HEK293 (cell line): Measurements from ENCODE around the gene DAPK2.

Experiments
- CTCF ChIA-PET: fragments of 350-600 bp; formaldehyde crosslinking; extraction: SDS; loops from one replicate; lab custom pipeline; 2021; ENCODE audit warnings: antibody characterized with exemption; lab: Yijun Ruan, JAX
- POLR2A ChIA-PET: fragments of 300-600 bp; formaldehyde crosslinking; extraction: SDS; loops from one replicate; lab custom pipeline; 2020; ENCODE audit warnings: antibody characterized with exemption, inconsistent platforms; lab: Yijun Ruan, JAX
- H3K27ac ChIP-seq: fragments of 200-500 bp; sonication (Bioruptor generic); 2 replicates; pipeline ENCODE4 v1.5.1; 2014; ENCODE audit warnings: low read depth, low read length, control low read depth, inconsistent platforms; ENCODE audit errors: extremely low read depth
- H3K36me3 ChIP-seq, 2 experiments: fragments of 200-500 bp in 1 of 2; sonication (Bioruptor generic) in 1 of 2; 1 replicate in 1 of 2; 2 replicates in 1 of 2; pipeline ENCODE4 v1.5.1; 2014 to 2017; ENCODE audit warnings: inconsistent platforms in 2 of 2, low read length in 2 of 2; ENCODE audit not compliant: control insufficient read depth in 2 of 2, insufficient read depth in 1 of 2
- H3K4me1 ChIP-seq: fragments of 200-500 bp; sonication (Bioruptor generic); 2 replicates; pipeline ENCODE4 v1.5.1; 2014; ENCODE audit warnings: mild to moderate bottlenecking, low read length, inconsistent platforms; ENCODE audit not compliant: control insufficient read depth, insufficient read depth
- H3K4me3 ChIP-seq: 2 replicates; pipeline ENCODE4 v1.5.1; 2011; ENCODE audit warnings: low read depth, mild to moderate bottlenecking, control low read depth, low read length, moderate library complexity
- H3K9me3 ChIP-seq: fragments of 200-500 bp; sonication (Bioruptor generic); 2 replicates; pipeline ENCODE4 v1.5.1; 2014; ENCODE audit warnings: low read depth, low read length, inconsistent platforms; ENCODE audit not compliant: control insufficient read depth, insufficient read depth
- CTCF ChIP-seq: fragments of 450-650 bp; formaldehyde crosslinking; IDR thresholded peaks from 2 replicates; pipeline ENCODE4 v1.5.1; 2016; ENCODE audit warnings: missing biosample characterization, missing genetic modification characterization
- HOXA7 ChIP-seq: sonication (generic); formaldehyde crosslinking; IDR thresholded peaks from 2 replicates; pipeline ENCODE4 v1.8.1; 2022; ENCODE audit warnings: missing genetic modification reagents, borderline replicate concordance
- REST ChIP-seq: fragments of 450-650 bp; formaldehyde crosslinking; IDR thresholded peaks from 2 replicates; pipeline ENCODE4 v1.5.1; 2016; ENCODE audit warnings: missing biosample characterization, missing genetic modification characterization
- ZEB2 ChIP-seq: fragments of 450-650 bp; formaldehyde crosslinking; IDR thresholded peaks from 2 replicates; pipeline ENCODE4 v1.5.1; 2016; ENCODE audit warnings: missing biosample characterization, missing genetic modification characterization
- ZNF404 ChIP-seq: fragments of 450-650 bp; formaldehyde crosslinking; IDR thresholded peaks from 2 replicates; pipeline ENCODE4 v1.5.1; 2017; ENCODE audit warnings: missing biosample characterization, missing genetic modification characterization
- ZNF426 ChIP-seq: fragments of 450-650 bp; formaldehyde crosslinking; IDR thresholded peaks from 2 replicates; pipeline ENCODE4 v1.5.1; 2017; ENCODE audit warnings: missing biosample characterization, missing genetic modification characterization, mild to moderate bottlenecking, inconsistent platforms, moderate library complexity
- ZNF561 ChIP-seq: fragments of 450-650 bp; IDR thresholded peaks from 2 replicates; pipeline ENCODE4 v1.5.1; 2018; ENCODE audit warnings: missing biosample characterization, missing genetic modification characterization, borderline replicate concordance
- ZNF571 ChIP-seq: fragments of 450-650 bp; formaldehyde crosslinking; IDR thresholded peaks from 2 replicates; pipeline ENCODE4 v1.5.0; 2017; ENCODE audit warnings: missing biosample characterization, missing genetic modification characterization
- ZNF600 ChIP-seq: fragments of 450-650 bp; formaldehyde crosslinking; IDR thresholded peaks from 2 replicates; pipeline ENCODE4 v1.5.1; 2016; ENCODE audit warnings: missing biosample characterization, missing genetic modification characterization
- ZNF654 ChIP-seq: fragments of 450-650 bp; formaldehyde crosslinking; IDR thresholded peaks from 2 replicates; pipeline ENCODE4 v1.5.1; 2016; ENCODE audit warnings: low read depth, missing biosample characterization, missing genetic modification characterization
- ZNF658 ChIP-seq: fragments of 450-650 bp; formaldehyde crosslinking; IDR thresholded peaks from 2 replicates; pipeline ENCODE4; 2016; ENCODE audit warnings: missing biosample characterization, missing genetic modification characterization
- ZNF660 ChIP-seq: fragments of 450-650 bp; IDR thresholded peaks from 2 replicates; pipeline ENCODE4 v1.5.1; 2018; ENCODE audit warnings: missing biosample characterization, mild to moderate bottlenecking, missing genetic modification characterization
- ZNF677 ChIP-seq: fragments of 450-650 bp; IDR thresholded peaks from 2 replicates; pipeline ENCODE4 v1.5.0; 2018; ENCODE audit warnings: missing biosample characterization, mild to moderate bottlenecking, missing genetic modification characterization, moderate library complexity
- TF ChIP-seq, protein P1 (sequence below): fragments of 450-650 bp; formaldehyde crosslinking; IDR thresholded peaks from 2 replicates; pipeline ENCODE4 v1.5.1; 2016; ENCODE audit warnings: missing biosample characterization, missing genetic modification characterization
- TF ChIP-seq, protein P2 (sequence below): fragments of 450-650 bp; formaldehyde crosslinking; IDR thresholded peaks from 2 replicates; pipeline ENCODE4 v1.5.1; 2017; ENCODE audit warnings: missing biosample characterization, missing genetic modification characterization
- TF ChIP-seq, protein P3 (sequence below): fragments of 450-650 bp; formaldehyde crosslinking; IDR thresholded peaks from 2 replicates; pipeline ENCODE4 v1.5.1; 2016; ENCODE audit warnings: missing biosample characterization, missing genetic modification characterization

The DAPK2 gene

GRCh38 chr15:64092864-64093626 lies 46.8 kb upstream of the DAPK2 start (continued):
- no peak for TF ChIP-seq ZNF426 (tag by site-specific recombination)
- TF ChIP-seq, all 188 proteins: peak for 10

DNA sequence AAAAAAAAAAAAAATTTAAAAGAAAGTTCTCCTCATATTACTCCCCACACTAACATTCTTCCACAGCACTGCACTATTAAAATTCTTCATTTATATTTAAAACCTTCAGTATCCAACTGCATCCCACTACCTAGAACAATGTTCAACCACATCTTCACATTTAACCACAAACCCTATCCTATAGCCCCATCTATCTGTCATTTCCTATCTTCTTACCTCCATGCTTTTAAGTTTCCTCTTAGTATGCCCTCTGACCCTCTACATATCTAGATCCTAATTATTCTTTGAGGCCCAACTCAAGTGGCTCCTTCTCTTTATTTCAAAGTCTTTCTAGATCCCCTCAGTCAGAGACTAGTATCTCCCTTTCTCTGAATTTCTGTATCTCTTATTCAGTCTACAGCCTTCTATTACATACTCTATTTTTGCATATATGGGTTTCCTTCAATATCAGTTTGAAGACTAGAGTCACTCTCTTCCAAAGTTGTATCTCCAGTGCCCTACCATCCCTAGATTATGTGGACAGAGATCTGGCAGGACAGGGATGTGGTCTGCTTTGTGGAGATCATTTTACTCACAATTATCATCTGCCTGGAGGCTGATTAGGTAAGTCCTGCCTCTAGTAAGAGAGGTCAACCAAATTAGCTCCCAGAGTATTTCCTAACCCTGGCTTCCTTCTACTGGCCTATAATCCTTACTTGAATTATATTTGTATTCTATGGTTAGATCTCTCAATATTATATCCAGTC lies 46.0 kb upstream of the DAPK2 start:
- Histone ChIP-seq H3K9me3 (no peaks in the 10 kb centered on the region), H3K4me3 (peak overlapping the region; percentile 77)
- TF ChIP-seq ZNF600 (tag by site-specific recombination) (no peak), ZNF677 (no peak), ZNF561 (tag by site-specific recombination) (no peak), ZNF571 (tag by site-specific recombination) (no peak), HOXA7 (CRISPR knock-in tag) (no peak), ZNF654 (tag by site-specific recombination) (peak; percentile 56), CTCF (peak; percentile 30; the same call in 1 of the 2 replicates)
- TF ChIP-seq, all 188 proteins: peak for 2
- POLR2A ChIA-PET = no interaction called here
- Histone ChIP-seq H3K36me3 (peaks cover 12 to 29% of the 10 kb centered on the region in 2 experiments), H3K27ac (no peak overlapping the region), H3K4me1 (no peaks in the 10 kb centered on the region; the same call in none of the 2 replicates)
- CTCF ChIA-PET = no interaction called here

DNA sequence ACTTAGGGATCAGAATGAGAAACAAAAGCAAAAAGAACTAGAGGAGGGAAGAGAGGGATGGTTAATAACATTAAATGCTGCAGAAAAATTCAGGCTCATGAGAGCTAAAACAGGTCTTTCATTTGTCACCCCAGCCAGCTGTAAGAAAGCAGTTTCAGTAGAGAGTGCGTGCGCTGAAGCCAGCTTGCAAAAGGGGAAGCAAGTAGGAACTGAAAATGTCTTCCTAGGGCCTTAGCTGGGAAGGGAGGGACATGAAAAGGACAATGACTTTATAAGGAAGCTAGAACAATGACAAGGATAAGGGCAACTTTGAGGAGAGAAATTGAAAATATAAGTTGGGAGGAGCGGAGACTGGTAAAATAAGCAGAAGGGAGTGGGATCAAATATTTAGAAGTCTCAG lies 44.2 kb upstream of the DAPK2 start:
- TF ChIP-seq REST (tag by site-specific recombination) = no peak
- TF ChIP-seq ZNF658 (tag by site-specific recombination) = no peak
- no peak for TF ChIP-seq ZEB2 (tag by site-specific recombination)
- TF ChIP-seq, protein P1, sequence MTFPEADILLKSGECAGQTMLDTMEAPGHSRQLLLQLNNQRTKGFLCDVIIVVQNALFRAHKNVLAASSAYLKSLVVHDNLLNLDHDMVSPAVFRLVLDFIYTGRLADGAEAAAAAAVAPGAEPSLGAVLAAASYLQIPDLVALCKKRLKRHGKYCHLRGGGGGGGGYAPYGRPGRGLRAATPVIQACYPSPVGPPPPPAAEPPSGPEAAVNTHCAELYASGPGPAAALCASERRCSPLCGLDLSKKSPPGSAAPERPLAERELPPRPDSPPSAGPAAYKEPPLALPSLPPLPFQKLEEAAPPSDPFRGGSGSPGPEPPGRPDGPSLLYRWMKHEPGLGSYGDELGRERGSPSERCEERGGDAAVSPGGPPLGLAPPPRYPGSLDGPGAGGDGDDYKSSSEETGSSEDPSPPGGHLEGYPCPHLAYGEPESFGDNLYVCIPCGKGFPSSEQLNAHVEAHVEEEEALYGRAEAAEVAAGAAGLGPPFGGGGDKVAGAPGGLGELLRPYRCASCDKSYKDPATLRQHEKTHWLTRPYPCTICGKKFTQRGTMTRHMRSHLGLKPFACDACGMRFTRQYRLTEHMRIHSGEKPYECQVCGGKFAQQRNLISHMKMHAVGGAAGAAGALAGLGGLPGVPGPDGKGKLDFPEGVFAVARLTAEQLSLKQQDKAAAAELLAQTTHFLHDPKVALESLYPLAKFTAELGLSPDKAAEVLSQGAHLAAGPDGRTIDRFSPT = no peak
- TF ChIP-seq, protein P2, sequence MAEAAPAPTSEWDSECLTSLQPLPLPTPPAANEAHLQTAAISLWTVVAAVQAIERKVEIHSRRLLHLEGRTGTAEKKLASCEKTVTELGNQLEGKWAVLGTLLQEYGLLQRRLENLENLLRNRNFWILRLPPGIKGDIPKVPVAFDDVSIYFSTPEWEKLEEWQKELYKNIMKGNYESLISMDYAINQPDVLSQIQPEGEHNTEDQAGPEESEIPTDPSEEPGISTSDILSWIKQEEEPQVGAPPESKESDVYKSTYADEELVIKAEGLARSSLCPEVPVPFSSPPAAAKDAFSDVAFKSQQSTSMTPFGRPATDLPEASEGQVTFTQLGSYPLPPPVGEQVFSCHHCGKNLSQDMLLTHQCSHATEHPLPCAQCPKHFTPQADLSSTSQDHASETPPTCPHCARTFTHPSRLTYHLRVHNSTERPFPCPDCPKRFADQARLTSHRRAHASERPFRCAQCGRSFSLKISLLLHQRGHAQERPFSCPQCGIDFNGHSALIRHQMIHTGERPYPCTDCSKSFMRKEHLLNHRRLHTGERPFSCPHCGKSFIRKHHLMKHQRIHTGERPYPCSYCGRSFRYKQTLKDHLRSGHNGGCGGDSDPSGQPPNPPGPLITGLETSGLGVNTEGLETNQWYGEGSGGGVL (tag by site-specific recombination) = no peak
- TF ChIP-seq ZNF404 (tag by site-specific recombination) = no peak
- TF ChIP-seq ZNF660 (tag by site-specific recombination) = no peak
- TF ChIP-seq, protein P3, sequence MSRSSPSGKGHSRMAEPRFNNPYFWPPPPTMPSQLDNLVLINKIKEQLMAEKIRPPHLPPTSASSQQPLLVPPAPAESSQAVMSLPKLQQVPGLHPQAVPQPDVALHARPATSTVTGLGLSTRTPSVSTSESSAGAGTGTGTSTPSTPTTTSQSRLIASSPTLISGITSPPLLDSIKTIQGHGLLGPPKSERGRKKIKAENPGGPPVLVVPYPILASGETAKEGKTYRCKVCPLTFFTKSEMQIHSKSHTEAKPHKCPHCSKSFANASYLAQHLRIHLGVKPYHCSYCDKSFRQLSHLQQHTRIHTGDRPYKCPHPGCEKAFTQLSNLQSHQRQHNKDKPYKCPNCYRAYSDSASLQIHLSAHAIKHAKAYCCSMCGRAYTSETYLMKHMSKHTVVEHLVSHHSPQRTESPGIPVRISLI (tag by site-specific recombination) = no peak
- H3K4me1 ChIP-seq = no peaks in the 10 kb centered on the region; the same call in none of the 2 replicates
- ChIA-PET POLR2A (no interaction called here), CTCF (no interaction called here)
- no peak overlapping the region for H3K27ac ChIP-seq
- no peaks in the 10 kb centered on the region for H3K9me3 ChIP-seq
- peaks cover 13 to 29% of the 10 kb centered on the region in 2 experiments for H3K36me3 ChIP-seq
- no peak overlapping the region for H3K4me3 ChIP-seq
